SK-N-SH (cell line): ENCODE data around the gene TCN1. TPM values are rescaled to one million over a fixed set of nuclear protein-coding genes. Genes with fewer than 3 reads are reported as not detected.
A peak's percentile ranks its signal among the peaks of the same experiment; 100 is the strongest.

ENCODE experiments used
- CHD2 ChIP-seq: fragments of 150-350 bp; IDR thresholded peaks from 2 replicates; pipeline ENCODE4 v1.6.1; 2018; ENCODE audit warnings: low read length; ENCODE audit not compliant: partially characterized antibody
- CTCF ChIP-seq: fragments of 200-600 bp; sonication (generic); IDR thresholded peaks from 2 replicates; pipeline ENCODE4 v1.6.1; 2017; ENCODE audit warnings: antibody characterized with exemption, mild to moderate bottlenecking, moderate library complexity
- ELF1 ChIP-seq: IDR thresholded peaks from 2 replicates; pipeline ENCODE4 v1.4.0; 2012
- EP300 ChIP-seq, 2 experiments: IDR thresholded peaks; 2 replicates each; pipeline versions ENCODE4 v1.4.0 to v1.6.1; 2012; ENCODE audit warnings: borderline replicate concordance in 1 of 2, low read depth in 1 of 2, low read length in 1 of 2
- EZH2phosphoT487 ChIP-seq: fragments of 200-600 bp; sonication (generic); IDR thresholded peaks from 2 replicates; pipeline ENCODE4 v1.6.1; 2017; ENCODE audit warnings: low read depth, mixed run types, mild to moderate bottlenecking, antibody characterized with exemption, moderate library complexity, borderline replicate concordance
- FOXJ3 ChIP-seq: sonication (generic); formaldehyde crosslinking; IDR thresholded peaks from 2 replicates; pipeline ENCODE4 v1.5.1; 2020; ENCODE audit warnings: mild to moderate bottlenecking, missing genetic modification reagents
- GATA2 ChIP-seq: sonication (generic); formaldehyde crosslinking; IDR thresholded peaks from 2 replicates; pipeline ENCODE4 v1.5.0; 2020; ENCODE audit warnings: mild to moderate bottlenecking, missing genetic modification reagents
- MXI1 ChIP-seq: IDR thresholded peaks from 2 replicates; pipeline ENCODE4 v1.6.1; 2012; ENCODE audit warnings: mild to moderate bottlenecking, low read depth, low read length, improper control_type of control experiment
- POLR2AphosphoS5 ChIP-seq: IDR thresholded peaks from 2 replicates; pipeline ENCODE4 v1.6.1; 2012; ENCODE audit warnings: low read depth, low read length
- RAD21 ChIP-seq: IDR thresholded peaks from 2 replicates; pipeline ENCODE4 v1.6.1; 2012; ENCODE audit warnings: mild to moderate bottlenecking, low read length
- RCOR1 ChIP-seq: fragments of 150-350 bp; IDR thresholded peaks from 2 replicates; pipeline ENCODE4 v1.6.1; 2017; ENCODE audit warnings: antibody characterized with exemption, low read length
- REST ChIP-seq: IDR thresholded peaks from 2 replicates; pipeline ENCODE4 v1.6.1; 2012; ENCODE audit warnings: mild to moderate bottlenecking, low read depth, low read length, moderate library complexity
- RFX5 ChIP-seq: IDR thresholded peaks from 2 replicates; pipeline ENCODE4 v1.6.1; 2012; ENCODE audit warnings: mild to moderate bottlenecking, improper control_type of control experiment, low read length
- RXRA ChIP-seq: IDR thresholded peaks from 2 replicates; pipeline ENCODE4 v1.4.0; 2012; ENCODE audit warnings: low read depth, mild to moderate bottlenecking, borderline replicate concordance
- SIN3A ChIP-seq: IDR thresholded peaks from 2 replicates; pipeline ENCODE4 v1.6.1; 2012; ENCODE audit warnings: low read depth, mild to moderate bottlenecking, low read length, moderate library complexity, borderline replicate concordance
- TAF1 ChIP-seq: IDR thresholded peaks from 2 replicates; pipeline ENCODE4 v1.6.1; 2012; ENCODE audit warnings: low read depth, mild to moderate bottlenecking, low read length, moderate library complexity, borderline replicate concordance
- TCF12 ChIP-seq: IDR thresholded peaks from 2 replicates; pipeline ENCODE4 v1.4.0; 2012
- TEAD4 ChIP-seq: IDR thresholded peaks from 2 replicates; pipeline ENCODE4 v1.4.0; 2012; ENCODE audit warnings: mild to moderate bottlenecking, borderline replicate concordance; ENCODE audit not compliant: insufficient read depth
- USF1 ChIP-seq: IDR thresholded peaks from 2 replicates; pipeline ENCODE4 v1.4.0; 2012; ENCODE audit warnings: low read depth, borderline replicate concordance
- YY1 ChIP-seq: IDR thresholded peaks from 2 replicates; pipeline ENCODE4 v1.4.0; 2012; ENCODE audit warnings: low read depth, mild to moderate bottlenecking
- polyA plus RNA-seq, 3 experiments: library from polyadenylated mRNA; depleted of rRNA; stranded (reverse); fragments of >200 nt; gene quantifications; 2 replicates each; pipeline ENCODE4 v1.2.3, GENCODE V29; 2012
- TF ChIP-seq, protein P1 (sequence below): fragments of 150-350 bp; IDR thresholded peaks from 2 replicates; pipeline ENCODE4 v1.6.1; 2016; ENCODE audit warnings: mild to moderate bottlenecking, low read depth, low read length

Gene TCN1
- polyA plus RNA-seq, 1 of the 3 experiments (the other 2 are of a cell fraction), result 0.03 TPM

DNA sequence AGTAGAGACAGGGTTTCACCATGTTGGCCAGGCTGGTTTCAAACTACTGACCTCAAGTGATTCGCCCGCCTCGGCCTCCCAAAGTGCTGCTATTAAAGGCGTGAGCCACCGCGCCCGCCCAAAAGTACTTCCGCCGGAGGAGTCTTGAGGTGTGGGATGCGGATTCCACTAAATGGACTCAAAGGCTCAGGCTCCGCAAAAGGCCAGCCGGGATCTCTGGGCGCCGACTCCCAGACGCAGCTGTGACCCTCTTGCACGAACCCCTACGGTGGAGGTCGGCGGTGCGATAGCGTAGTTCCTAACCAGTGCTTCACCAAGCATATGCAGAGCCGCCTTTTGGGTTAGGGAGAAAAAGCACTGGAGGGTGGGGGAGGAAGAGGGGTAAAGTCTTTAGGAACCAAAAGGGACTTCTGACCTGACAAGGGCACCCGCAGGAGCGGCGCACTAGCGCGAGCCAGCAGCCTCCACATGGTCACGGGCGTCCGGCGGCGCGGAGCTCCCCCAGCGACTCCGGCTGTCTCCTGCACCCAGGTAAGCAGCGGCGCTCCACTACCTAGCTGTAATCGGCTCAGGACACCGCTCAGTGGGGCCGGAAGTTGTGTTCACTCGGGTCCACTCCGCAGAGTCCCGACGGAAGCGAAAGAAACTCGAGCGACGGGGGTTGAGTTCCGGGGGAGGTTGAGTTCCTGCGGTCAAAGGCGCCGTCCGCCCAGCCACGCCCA lies 55.9 kb downstream of the TCN1 start, which contains the start of gene MRPL16 (continued):
- peak; percentile 64; the same call in 1 of the 2 replicates for TF ChIP-seq REST
- TF ChIP-seq RAD21, result no peak
- TF ChIP-seq GATA2, result no peak
- TF ChIP-seq YY1, result no peak
- no peak for TF ChIP-seq EZH2phosphoT487
- no peak for TF ChIP-seq RFX5
- TF ChIP-seq EP300 (IDR thresholded peaks at IDR 0.05; ENCODE audit: borderline replicate concordance in 1 of 2, low read depth in 1 of 2, low read length in 1 of 2), result peak in 1 of 2 experiments; percentile 26; a peak in 1 of 4 replicates
- TF ChIP-seq ELF1, result 0 out of 2 replicates have a peak, but pooled peaks have one; percentile 29
- TF ChIP-seq FOXJ3 (CRISPR knock-in tag), result peak; percentile 32; the same call in 1 of the 2 replicates
- TF ChIP-seq, protein P1, sequence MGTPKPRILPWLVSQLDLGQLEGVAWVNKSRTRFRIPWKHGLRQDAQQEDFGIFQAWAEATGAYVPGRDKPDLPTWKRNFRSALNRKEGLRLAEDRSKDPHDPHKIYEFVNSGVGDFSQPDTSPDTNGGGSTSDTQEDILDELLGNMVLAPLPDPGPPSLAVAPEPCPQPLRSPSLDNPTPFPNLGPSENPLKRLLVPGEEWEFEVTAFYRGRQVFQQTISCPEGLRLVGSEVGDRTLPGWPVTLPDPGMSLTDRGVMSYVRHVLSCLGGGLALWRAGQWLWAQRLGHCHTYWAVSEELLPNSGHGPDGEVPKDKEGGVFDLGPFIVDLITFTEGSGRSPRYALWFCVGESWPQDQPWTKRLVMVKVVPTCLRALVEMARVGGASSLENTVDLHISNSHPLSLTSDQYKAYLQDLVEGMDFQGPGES, result no peak
- TF ChIP-seq POLR2AphosphoS5, result peak; percentile 76
- peak; percentile 45; the same call in 1 of the 2 replicates for TF ChIP-seq USF1
- no peak for TF ChIP-seq RXRA
- TF ChIP-seq CTCF, result 0 out of 2 replicates have a peak, but pooled peaks have one; percentile 9
- TF ChIP-seq TCF12, result peak; percentile 45; the same call in 1 of the 2 replicates
- TF ChIP-seq RCOR1, result no peak
- TF ChIP-seq TEAD4, result no peak
- peak; percentile 89; the same call in 1 of the 2 replicates for TF ChIP-seq SIN3A
- peak; percentile 69 for TF ChIP-seq CHD2
- TF ChIP-seq TAF1, result peak; percentile 96
- peak; percentile 28; the same call in 1 of the 2 replicates for TF ChIP-seq MXI1
